Body of pancreas (tissue), 4 donors: ENCODE measurements around the gene MPP3.

Experiments used
- POLR2A ChIP-seq, 3 donors: fragments of 450-650 bp; IDR thresholded peaks; one replicate each; pipeline ENCODE4 v1.6.1; 2016; ENCODE audit warnings: antibody characterized with exemption in 3 of 3, mild to moderate bottlenecking in 2 of 3
- TF ChIP-seq, protein P1 (sequence below), 7 experiments: fragments of 450-650 bp in 4 of 7; fragments of 200-600 bp in 3 of 7; sonication (generic) in 3 of 7; IDR thresholded peaks; one replicate each; pipeline ENCODE4 v1.5.1; 2016 to 2019; ENCODE audit warnings: antibody characterized with exemption in 7 of 7

DNA sequence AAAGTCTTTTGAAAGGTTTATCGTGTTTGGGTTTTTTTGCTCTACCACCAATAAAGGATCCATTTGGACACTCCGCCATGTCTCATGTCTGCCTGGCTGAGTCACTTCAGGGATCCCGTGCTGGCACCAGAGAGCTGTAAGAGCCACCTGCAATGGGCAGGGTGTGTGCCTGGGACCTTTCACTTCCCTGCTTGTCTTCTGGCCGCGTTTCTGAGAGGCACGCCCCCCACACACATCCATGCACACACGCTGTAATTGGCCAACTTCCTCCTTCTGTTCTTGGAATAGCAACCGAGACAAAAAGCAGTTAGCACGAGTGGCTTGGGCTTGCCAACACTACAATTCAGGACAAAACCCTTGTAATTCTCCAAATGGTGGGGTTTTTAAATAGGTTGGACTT lies 64.6 kb downstream of the MPP3 start:
- TF ChIP-seq, protein P1, sequence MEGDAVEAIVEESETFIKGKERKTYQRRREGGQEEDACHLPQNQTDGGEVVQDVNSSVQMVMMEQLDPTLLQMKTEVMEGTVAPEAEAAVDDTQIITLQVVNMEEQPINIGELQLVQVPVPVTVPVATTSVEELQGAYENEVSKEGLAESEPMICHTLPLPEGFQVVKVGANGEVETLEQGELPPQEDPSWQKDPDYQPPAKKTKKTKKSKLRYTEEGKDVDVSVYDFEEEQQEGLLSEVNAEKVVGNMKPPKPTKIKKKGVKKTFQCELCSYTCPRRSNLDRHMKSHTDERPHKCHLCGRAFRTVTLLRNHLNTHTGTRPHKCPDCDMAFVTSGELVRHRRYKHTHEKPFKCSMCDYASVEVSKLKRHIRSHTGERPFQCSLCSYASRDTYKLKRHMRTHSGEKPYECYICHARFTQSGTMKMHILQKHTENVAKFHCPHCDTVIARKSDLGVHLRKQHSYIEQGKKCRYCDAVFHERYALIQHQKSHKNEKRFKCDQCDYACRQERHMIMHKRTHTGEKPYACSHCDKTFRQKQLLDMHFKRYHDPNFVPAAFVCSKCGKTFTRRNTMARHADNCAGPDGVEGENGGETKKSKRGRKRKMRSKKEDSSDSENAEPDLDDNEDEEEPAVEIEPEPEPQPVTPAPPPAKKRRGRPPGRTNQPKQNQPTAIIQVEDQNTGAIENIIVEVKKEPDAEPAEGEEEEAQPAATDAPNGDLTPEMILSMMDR (IDR thresholded peaks at IDR 0.05) = no peak
- no peak for TF ChIP-seq POLR2A (IDR thresholded peaks at IDR 0.05)
